Activated naive CD8-positive, alpha-beta T cell treated with anti-CD3 and anti-CD28 coated beads, Interleukin-2, amount 10 ng/mL, durations not matched to agents 7 days and 5 days (primary cell): ENCODE results near the gene LRTM2. TPM values are rescaled to one million over a fixed set of nuclear protein-coding genes. Genes with fewer than 3 reads are reported as not detected.

Experiments
- ATAC-seq: fragments of 150-1000 bp; cut with Tn5 transposase; one replicate; pipeline ENCODE4 v1.10.0; 2021; ENCODE audit warnings: low read depth, moderate library complexity
- POLR2A ChIA-PET: fragments of 350-600 bp; sonication (Branson Sonifier 250); formaldehyde crosslinking; loops from one replicate; lab custom pipeline; 2021; ENCODE audit warnings: antibody characterized with exemption; lab: Charles Lee
- DNase-seq: peaks from one replicate; pipeline ENCODE4 v3.0.0; 2021
- H3K27ac Mint-ChIP-seq: one replicate; pipeline ENCODE4 v1.8.0; 2022; ENCODE audit warnings: mild to moderate bottlenecking, mixed read lengths
- H3K27me3 Mint-ChIP-seq: one replicate; pipeline ENCODE4 v1.8.0; 2022; ENCODE audit warnings: mild to moderate bottlenecking, moderate library complexity, mixed read lengths
- H3K36me3 Mint-ChIP-seq: one replicate; pipeline ENCODE4 v1.8.0; 2021; ENCODE audit warnings: mild to moderate bottlenecking, mixed read lengths
- H3K4me1 Mint-ChIP-seq: one replicate; pipeline ENCODE4 v1.8.0; 2021; ENCODE audit warnings: mixed read lengths
- H3K4me3 Mint-ChIP-seq: one replicate; pipeline ENCODE4 v1.8.0; 2022; ENCODE audit warnings: mild to moderate bottlenecking, moderate library complexity, mixed read lengths
- H3K9me3 Mint-ChIP-seq: one replicate; pipeline ENCODE4 v1.8.0; 2021; ENCODE audit warnings: mixed read lengths
- total RNA-seq, 2 experiments: library from RNA; stranded (reverse); gene quantifications; one replicate each; pipeline ENCODE4 v1.2.3, GENCODE V29; 2021

LRTM2 gene
- total RNA-seq, 2 experiments from 2014 or later: not detected

GRCh38 chr12:1848745-1849144, 28.4 kb downstream of the LRTM2 start:
- Mint-ChIP-seq H3K27ac (no peak overlapping the region), H3K9me3 (no peaks in the 10 kb centered on the region), H3K36me3 (no peaks in the 10 kb centered on the region), H3K4me1 (peaks cover 2% of the 10 kb centered on the region), H3K4me3 (no peak overlapping the region), H3K27me3 (peaks cover 7% of the 10 kb centered on the region)
- ATAC-seq (no peak), DNase-seq (no peak)
- POLR2A ChIA-PET: no interaction called here

GRCh38 chr12:1851151-1851701, 30.9 kb downstream of the LRTM2 start:
- no peak overlapping the region for H3K4me3 Mint-ChIP-seq
- no peak for ATAC-seq

GRCh38 chr12:1852076-1852475, 31.7 kb downstream of the LRTM2 start:
- POLR2A ChIA-PET: interaction anchor here (0.5 kb wide), 1 partner anchor 14 kb away, joined by 3 read pairs; no protein-coding TSS in a partner anchor
- Mint-ChIP-seq H3K27me3 (peaks cover 7% of the 10 kb centered on the region), H3K4me3 (no peak overlapping the region), H3K36me3 (no peaks in the 10 kb centered on the region), H3K27ac (no peak overlapping the region), H3K4me1 (peaks cover 4% of the 10 kb centered on the region), H3K9me3 (no peaks in the 10 kb centered on the region)
- no peak for ATAC-seq
- DNase-seq: no peak

More at GRCh38 chr12:1851151-1851701, 30.9 kb downstream of the LRTM2 start:
- H3K27ac Mint-ChIP-seq: no peak overlapping the region
- peaks cover 7% of the 10 kb centered on the region for H3K27me3 Mint-ChIP-seq
- no peaks in the 10 kb centered on the region for H3K9me3 Mint-ChIP-seq
- H3K4me1 Mint-ChIP-seq: peaks cover 4% of the 10 kb centered on the region
- POLR2A ChIA-PET: no interaction called here
- no peak for DNase-seq
- H3K36me3 Mint-ChIP-seq: no peaks in the 10 kb centered on the region

DNA sequence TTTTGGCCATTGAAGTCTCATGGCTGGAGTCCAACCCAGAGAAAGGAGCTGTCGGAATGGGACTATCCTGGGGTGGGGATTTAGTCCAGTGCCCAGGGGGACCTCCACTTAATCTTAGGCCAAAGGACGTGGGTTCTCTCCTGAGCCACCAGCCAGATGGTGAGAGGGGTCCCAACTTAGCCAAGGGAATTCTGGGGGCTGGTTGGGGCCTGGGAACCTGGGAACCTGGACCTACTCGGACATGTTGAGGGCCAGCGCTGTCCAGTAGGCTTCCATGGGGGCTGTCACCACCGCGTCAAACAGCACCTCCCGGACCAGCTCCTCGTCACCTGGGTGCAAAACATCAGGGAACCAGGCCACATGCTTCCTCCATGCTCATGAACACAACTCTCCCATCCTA, 33.4 kb downstream of the LRTM2 start:
- DNase-seq: no peak
- Mint-ChIP-seq H3K27me3 (peaks cover 7% of the 10 kb centered on the region), H3K4me3 (no peak overlapping the region), H3K27ac (no peak overlapping the region), H3K9me3 (no peaks in the 10 kb centered on the region), H3K4me1 (peaks cover 4% of the 10 kb centered on the region), H3K36me3 (no peaks in the 10 kb centered on the region)
- ATAC-seq: no peak
- POLR2A ChIA-PET: no interaction called here

DNA sequence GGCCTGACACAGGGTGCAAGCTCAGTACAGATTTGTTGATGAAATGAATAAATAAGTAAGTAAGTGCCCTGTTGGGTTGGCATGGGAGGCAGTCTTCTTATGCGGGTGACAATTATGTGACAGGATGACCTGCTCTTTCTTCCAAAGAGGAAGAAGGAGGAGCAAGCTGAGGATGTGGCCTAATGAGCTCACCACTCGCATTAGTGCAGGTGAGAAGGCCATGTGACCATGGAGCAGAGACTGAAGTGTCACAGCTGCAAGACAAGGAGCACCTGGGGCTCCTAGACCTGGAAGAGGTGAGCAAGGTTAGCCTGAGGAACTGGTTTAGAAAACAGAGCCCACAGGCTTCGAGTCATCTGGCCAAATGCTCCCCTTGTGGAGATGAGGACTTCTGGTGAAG, 34.9 kb downstream of the LRTM2 start:
- H3K4me3 Mint-ChIP-seq: no peak overlapping the region
- no peaks in the 10 kb centered on the region for H3K9me3 Mint-ChIP-seq
- POLR2A ChIA-PET: no interaction called here
- peaks cover 7% of the 10 kb centered on the region for H3K27me3 Mint-ChIP-seq
- DNase-seq: no peak
- no peak overlapping the region for H3K27ac Mint-ChIP-seq
- peaks cover 4% of the 10 kb centered on the region for H3K4me1 Mint-ChIP-seq
- ATAC-seq: no peak
- H3K36me3 Mint-ChIP-seq: no peaks in the 10 kb centered on the region

DNA sequence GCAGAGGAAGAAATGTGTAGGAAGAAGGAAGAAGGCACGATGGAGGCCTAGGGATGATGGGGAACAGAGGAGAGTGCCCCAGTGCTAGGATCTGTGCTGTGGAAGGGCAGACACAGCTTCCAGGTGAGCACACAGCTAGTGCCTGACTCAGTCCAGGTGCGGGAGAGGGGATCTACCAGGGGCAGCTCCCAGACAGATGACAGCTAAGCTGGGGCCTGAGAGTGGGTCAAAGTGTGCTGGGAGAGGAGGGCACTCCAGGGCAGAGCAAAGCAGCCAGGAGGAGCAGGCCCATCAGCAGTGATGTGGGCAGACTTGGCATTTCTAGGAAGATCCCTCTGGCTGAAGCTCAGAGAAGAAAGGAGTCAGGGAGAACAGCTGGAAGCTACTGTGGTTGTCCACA, 36.7 kb downstream of the LRTM2 start:
- peaks cover under 1% of the 10 kb centered on the region for H3K27me3 Mint-ChIP-seq
- DNase-seq (no peak), ATAC-seq (no peak)
- peaks cover 2% of the 10 kb centered on the region for H3K4me1 Mint-ChIP-seq
- no peak overlapping the region for H3K27ac Mint-ChIP-seq
- H3K9me3 Mint-ChIP-seq: no peaks in the 10 kb centered on the region
- POLR2A ChIA-PET: no interaction called here
- no peaks in the 10 kb centered on the region for H3K36me3 Mint-ChIP-seq
- no peak overlapping the region for H3K4me3 Mint-ChIP-seq

DNA sequence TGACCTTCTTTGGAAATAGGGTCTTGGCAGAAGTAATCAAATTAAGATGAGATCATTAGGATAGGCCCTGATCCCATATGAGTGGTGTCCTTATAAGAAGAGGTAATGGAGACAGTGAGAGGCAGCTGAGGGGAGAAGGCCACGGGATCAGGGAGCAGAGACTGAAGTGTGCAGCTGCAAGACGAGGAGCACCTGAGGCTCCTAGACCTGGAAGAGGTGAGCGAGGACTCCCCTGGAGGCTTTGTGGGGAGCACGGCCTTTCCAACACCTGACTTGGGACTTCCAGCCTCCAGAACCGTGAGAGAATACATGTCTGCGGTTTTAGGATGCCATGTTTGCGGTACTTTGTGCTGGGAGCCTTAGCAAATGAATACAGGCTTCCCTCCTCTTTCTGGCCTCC, 37.5 kb downstream of the LRTM2 start:
- no peaks in the 10 kb centered on the region for H3K9me3 Mint-ChIP-seq
- no peak for ATAC-seq
- POLR2A ChIA-PET: no interaction called here
- peaks cover 2% of the 10 kb centered on the region for H3K4me1 Mint-ChIP-seq
- DNase-seq: no peak
- no peak overlapping the region for H3K27ac Mint-ChIP-seq
- H3K36me3 Mint-ChIP-seq: no peaks in the 10 kb centered on the region
- no peak overlapping the region for H3K4me3 Mint-ChIP-seq
- peaks cover 3% of the 10 kb centered on the region for H3K27me3 Mint-ChIP-seq

GRCh38 chr12:1858456-1858855, 38.1 kb downstream of the LRTM2 start:
- H3K27ac Mint-ChIP-seq: no peak overlapping the region

DNA sequence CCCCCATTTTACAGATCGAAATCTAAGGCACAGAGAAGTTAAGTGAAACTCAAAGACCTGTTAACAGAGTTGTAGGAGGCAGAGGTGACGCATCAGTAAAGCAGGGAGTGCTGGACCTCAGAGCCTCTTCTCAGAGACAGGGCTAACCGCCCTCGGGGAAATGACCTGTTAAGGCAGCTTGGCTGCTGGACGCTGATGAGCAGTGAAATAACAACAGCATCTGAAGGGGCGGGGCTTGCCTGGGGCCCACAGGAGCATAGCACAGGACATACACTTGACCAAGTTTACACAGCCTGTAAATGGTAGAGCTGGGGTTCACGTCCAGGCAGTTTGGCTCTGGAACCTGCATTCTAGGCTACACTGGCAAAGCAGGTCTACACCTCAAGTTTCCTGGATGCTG, 39.3 kb downstream of the LRTM2 start:
- no peak overlapping the region for H3K4me3 Mint-ChIP-seq
- peaks cover 2% of the 10 kb centered on the region for H3K4me1 Mint-ChIP-seq
- no peak overlapping the region for H3K27ac Mint-ChIP-seq
- H3K36me3 Mint-ChIP-seq: no peaks in the 10 kb centered on the region
- ATAC-seq: no peak
- H3K9me3 Mint-ChIP-seq: no peaks in the 10 kb centered on the region
- H3K27me3 Mint-ChIP-seq: peaks cover 15% of the 10 kb centered on the region
- no peak for DNase-seq
- POLR2A ChIA-PET: no interaction called here

More at GRCh38 chr12:1858456-1858855, 38.1 kb downstream of the LRTM2 start:
- peaks cover 9% of the 10 kb centered on the region for H3K27me3 Mint-ChIP-seq
- DNase-seq (no peak), ATAC-seq (no peak)
- POLR2A ChIA-PET: no interaction called here
- no peaks in the 10 kb centered on the region for H3K36me3 Mint-ChIP-seq
- no peak overlapping the region for H3K4me3 Mint-ChIP-seq
- no peaks in the 10 kb centered on the region for H3K9me3 Mint-ChIP-seq
- H3K4me1 Mint-ChIP-seq: peaks cover 2% of the 10 kb centered on the region

DNA sequence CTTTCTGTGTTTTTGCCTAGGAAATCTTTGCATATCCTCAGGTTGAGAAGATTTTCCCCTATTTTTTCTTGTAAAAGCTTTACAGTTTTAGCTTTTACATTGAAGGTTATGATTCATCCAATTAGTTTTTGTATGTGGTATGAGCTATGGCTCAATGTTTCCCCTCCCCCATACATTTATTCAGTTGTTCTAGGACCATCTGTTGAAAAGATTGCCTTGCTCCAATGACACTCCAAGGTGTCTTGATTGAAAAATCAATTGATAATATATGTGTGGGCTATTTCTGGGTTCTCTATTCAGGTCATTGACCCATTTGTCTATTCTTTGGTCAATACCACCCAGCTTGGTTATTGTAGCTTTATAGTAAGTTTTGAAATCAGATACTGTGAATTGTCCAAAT, 42.6 kb downstream of the LRTM2 start:
- Mint-ChIP-seq H3K27me3 (peaks cover 34% of the 10 kb centered on the region), H3K27ac (no peak overlapping the region), H3K4me1 (no peaks in the 10 kb centered on the region), H3K36me3 (no peaks in the 10 kb centered on the region), H3K9me3 (no peaks in the 10 kb centered on the region), H3K4me3 (no peak overlapping the region)
- no peak for DNase-seq
- POLR2A ChIA-PET: no interaction called here
- no peak for ATAC-seq

- DNase-seq (no peak), ATAC-seq (no peak)
- POLR2A ChIA-PET: no interaction called here
- H3K27ac Mint-ChIP-seq: no peak overlapping the region
- H3K36me3 Mint-ChIP-seq: no peaks in the 10 kb centered on the region
- H3K4me3 Mint-ChIP-seq: no peak overlapping the region
- no peaks in the 10 kb centered on the region for H3K9me3 Mint-ChIP-seq
- no peaks in the 10 kb centered on the region for H3K4me1 Mint-ChIP-seq
- H3K27me3 Mint-ChIP-seq: peaks cover 34% of the 10 kb centered on the region
Measured at GRCh38 chr12:1863823-1864222, 43.5 kb downstream of the LRTM2 start.

GRCh38 chr12:1864456-1864855, 44.1 kb downstream of the LRTM2 start:
- no peak overlapping the region for H3K4me3 Mint-ChIP-seq
- POLR2A ChIA-PET: no interaction called here
- no peaks in the 10 kb centered on the region for H3K36me3 Mint-ChIP-seq
- no peak overlapping the region for H3K27ac Mint-ChIP-seq
- H3K27me3 Mint-ChIP-seq: peaks cover 34% of the 10 kb centered on the region
- ATAC-seq (no peak), DNase-seq (no peak)
- H3K4me1 Mint-ChIP-seq: no peaks in the 10 kb centered on the region
- H3K9me3 Mint-ChIP-seq: peaks cover 1% of the 10 kb centered on the region

- no peaks in the 10 kb centered on the region for H3K36me3 Mint-ChIP-seq
- POLR2A ChIA-PET: no interaction called here
- peaks cover 34% of the 10 kb centered on the region for H3K27me3 Mint-ChIP-seq
- ATAC-seq (no peak), DNase-seq (no peak)
- no peaks in the 10 kb centered on the region for H3K4me1 Mint-ChIP-seq
- peaks cover 1% of the 10 kb centered on the region for H3K9me3 Mint-ChIP-seq
- H3K27ac Mint-ChIP-seq: no peak overlapping the region
- H3K4me3 Mint-ChIP-seq: no peak overlapping the region
Measured at GRCh38 chr12:1864867-1865266, 44.5 kb downstream of the LRTM2 start.

GRCh38 chr12:1865284-1865866, 45.0 kb downstream of the LRTM2 start:
- H3K27me3 Mint-ChIP-seq: peaks cover 34% of the 10 kb centered on the region
- peaks cover 1% of the 10 kb centered on the region for H3K9me3 Mint-ChIP-seq
- H3K36me3 Mint-ChIP-seq: no peaks in the 10 kb centered on the region
- H3K27ac Mint-ChIP-seq: no peak overlapping the region
- ATAC-seq (no peak), DNase-seq (no peak)
- POLR2A ChIA-PET: no interaction called here
- no peak overlapping the region for H3K4me3 Mint-ChIP-seq
- H3K4me1 Mint-ChIP-seq: no peaks in the 10 kb centered on the region
